Inferior parietal cortex (tissue), 1 donor: ENCODE results near the gene PCSK2.

Source experiments
- DNase-seq: peaks from one replicate; pipeline ENCODE4 v3.0.0-alpha.2; 2016; ENCODE audit errors: extremely low spot score

The PCSK2 gene

DNA sequence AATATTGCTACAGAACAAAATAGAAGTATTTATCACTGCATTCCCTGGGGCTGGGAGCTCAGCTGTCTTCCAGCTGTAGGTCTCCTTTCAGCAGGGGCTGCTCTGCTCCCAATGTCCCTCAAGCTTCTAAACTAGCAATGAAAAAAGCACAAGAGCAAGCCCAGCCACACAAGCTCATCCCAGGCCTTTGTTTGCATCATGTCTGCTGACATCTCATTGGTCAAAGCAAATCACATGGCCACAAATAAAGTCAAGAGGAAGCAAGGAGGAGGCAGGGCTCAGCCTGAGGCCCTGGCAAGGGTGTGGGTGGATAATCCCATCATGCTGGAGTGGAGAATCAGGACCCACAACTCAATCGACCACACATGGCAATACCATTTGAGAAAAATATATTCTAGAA, 306.6 kb downstream of the PCSK2 start:
- DNase-seq, result no peak

DNA sequence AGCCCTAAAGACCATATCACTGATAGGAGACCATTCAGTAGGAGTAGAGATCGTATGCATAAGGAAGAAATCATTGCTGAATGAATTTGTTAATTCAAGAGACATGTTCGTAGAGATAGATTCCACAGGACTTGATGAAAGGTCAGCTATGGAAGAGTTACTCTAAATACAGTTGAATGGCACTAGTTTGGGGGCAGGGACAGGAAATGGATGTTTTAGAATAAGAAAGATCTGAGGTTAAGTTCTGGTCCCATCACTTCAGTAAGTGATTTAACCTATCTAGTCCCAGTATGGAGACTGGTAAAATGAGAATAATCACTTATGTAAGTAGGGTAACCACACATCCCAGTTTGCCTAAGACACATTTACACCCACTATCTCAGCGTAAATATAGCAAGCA, 307.2 kb downstream of the PCSK2 start:
- DNase-seq, result no peak
